Measurements from ENCODE around the gene SYNE4. TPM values are rescaled to one million over a fixed set of nuclear protein-coding genes. Genes with fewer than 3 reads are reported as not detected.

Gene SYNE4
- total RNA-seq, 1 donor from 2014 or later = 2.9 TPM

DNA sequence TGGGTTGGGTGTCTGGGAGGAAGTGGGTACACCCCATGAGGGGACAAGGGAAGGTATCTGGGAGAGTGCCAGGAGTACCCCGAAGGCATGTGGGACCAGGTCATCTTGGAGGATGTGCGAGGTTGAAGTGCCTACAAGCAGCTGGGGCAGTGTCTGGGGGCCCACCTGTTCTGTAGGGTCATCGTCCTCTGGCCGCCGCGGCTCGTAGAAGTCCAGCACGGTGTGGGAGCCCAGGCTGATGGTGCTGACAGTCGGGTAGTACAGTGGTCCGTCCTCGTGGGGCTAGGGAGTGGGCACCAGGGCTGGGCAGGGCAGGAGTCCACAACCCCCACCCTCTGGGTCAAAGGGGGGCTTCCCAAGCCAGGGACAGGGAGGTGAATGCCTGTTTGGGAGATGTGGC lies 1.8 kb upstream of the SYNE4 start:
- Mint-ChIP-seq H3K9me3 (no peaks in the 10 kb centered on the region), H3K36me3 (ENCODE audit: low read depth) (peaks cover 16% of the 10 kb centered on the region), H3K27me3 (no peaks in the 10 kb centered on the region), H3K4me3 (peak overlapping the region; percentile 8), H3K4me1 (peaks cover 37% of the 10 kb centered on the region), H3K27ac (no peak overlapping the region)
- intact Hi-C loops (cut with micrococcal nuclease) = no loop called here
- DNase-seq = no peak

DNA sequence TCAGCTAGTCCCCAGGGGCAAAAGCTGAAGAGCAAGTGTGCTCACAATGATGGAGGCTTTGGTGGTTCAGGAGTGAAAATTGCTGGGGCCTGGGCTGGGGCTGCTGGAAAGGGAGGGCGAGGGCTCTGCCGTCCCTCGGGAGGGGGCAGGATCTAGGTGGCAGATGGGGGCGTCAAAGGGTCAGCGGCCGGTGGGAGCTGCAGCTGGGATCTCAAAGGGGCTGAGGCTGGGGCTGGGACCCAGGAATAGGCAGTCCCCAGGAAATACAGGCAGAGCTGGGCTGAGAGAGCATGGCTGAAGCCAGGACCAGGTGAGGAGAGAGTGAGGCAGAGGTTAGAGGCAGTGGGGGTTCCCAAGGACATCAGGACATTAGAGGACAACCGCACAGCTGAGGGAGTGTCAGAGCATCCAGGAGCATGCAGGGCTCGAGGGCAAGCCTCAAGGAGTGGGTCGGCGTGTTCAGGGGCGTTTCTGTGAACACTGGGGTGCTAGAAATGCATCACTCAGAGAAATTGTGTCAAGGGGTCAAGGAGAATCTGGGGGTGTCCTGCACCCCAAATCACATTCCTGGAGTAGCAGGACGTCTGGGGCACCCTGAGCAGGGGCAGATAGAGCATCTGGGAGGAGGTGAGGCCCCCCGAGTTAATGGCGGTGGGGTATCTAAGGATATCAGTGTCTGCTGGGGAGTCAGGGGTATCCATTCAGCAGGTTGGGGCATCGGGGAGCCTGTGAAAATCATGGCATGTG lies 1.2 kb upstream of the SYNE4 start:
- H3K4me1 Mint-ChIP-seq = peaks cover 31% of the 10 kb centered on the region
- peak overlapping the region; percentile 76 for H3K27ac Mint-ChIP-seq
- H3K36me3 Mint-ChIP-seq (ENCODE audit: low read depth) = peaks cover 16% of the 10 kb centered on the region
- peak overlapping the region; percentile 78 for H3K4me3 Mint-ChIP-seq
- H3K27me3 Mint-ChIP-seq = no peaks in the 10 kb centered on the region
- DNase-seq = no peak
- intact Hi-C loops (cut with micrococcal nuclease) = no loop called here
- H3K9me3 Mint-ChIP-seq = no peaks in the 10 kb centered on the region

DNA sequence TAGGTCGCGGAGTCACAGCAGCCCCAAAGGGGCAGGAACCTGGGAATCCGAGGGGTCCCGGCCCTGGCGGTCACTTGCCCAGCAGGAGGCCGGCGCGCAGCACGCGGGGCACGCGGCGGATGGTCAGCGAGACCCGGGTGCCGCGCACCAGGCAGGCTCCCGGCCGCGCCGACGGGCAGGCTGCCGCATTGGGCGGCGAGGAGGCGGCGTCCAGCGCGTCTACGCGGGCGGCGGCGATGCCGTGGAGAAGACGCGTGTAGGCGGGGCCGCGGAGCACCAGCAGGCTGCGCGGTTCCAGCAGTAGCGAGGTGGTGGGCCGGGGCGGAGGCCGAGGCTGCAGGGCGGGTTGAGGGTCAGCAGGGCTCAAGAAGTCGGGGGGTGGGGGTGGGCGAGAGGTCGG lies 607 bp upstream of the SYNE4 start:
- peaks cover 13% of the 10 kb centered on the region for H3K36me3 Mint-ChIP-seq (ENCODE audit: low read depth)
- peak overlapping the region; percentile 76 for H3K27ac Mint-ChIP-seq
- H3K27me3 Mint-ChIP-seq = no peaks in the 10 kb centered on the region
- H3K9me3 Mint-ChIP-seq = no peaks in the 10 kb centered on the region
- peak overlapping the region; percentile 78 for H3K4me3 Mint-ChIP-seq
- peaks cover 26% of the 10 kb centered on the region for H3K4me1 Mint-ChIP-seq
- intact Hi-C loops (cut with micrococcal nuclease) = no loop called here
- peak; percentile 89 for DNase-seq

DNA sequence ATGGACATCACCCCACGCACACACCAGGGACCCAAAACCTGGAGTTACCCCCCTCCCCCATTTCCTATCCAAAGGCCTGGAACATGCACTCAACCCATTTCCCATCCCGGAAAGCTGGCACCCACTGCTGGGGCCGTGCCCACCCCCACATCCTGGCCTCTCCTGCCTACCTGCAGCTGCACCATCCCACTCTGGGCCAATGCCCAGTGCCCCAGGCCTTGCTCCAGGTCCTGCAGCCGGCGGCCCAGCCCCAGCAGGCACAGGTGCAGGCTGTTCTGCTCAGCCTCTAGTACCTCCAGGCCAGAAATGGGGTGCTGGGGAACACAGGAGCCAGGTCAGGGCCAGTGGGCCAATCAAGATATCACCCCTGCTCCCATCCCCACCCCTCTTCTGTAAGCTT lies 1.7 kb downstream of the SYNE4 start:
- no peak overlapping the region for H3K27ac Mint-ChIP-seq
- no peaks in the 10 kb centered on the region for H3K27me3 Mint-ChIP-seq
- peaks cover 15% of the 10 kb centered on the region for H3K36me3 Mint-ChIP-seq (ENCODE audit: low read depth)
- no peaks in the 10 kb centered on the region for H3K9me3 Mint-ChIP-seq
- intact Hi-C loops (cut with micrococcal nuclease) = no loop called here
- no peak for DNase-seq
- H3K4me3 Mint-ChIP-seq = no peak overlapping the region
- H3K4me1 Mint-ChIP-seq = peaks cover 17% of the 10 kb centered on the region

DNA sequence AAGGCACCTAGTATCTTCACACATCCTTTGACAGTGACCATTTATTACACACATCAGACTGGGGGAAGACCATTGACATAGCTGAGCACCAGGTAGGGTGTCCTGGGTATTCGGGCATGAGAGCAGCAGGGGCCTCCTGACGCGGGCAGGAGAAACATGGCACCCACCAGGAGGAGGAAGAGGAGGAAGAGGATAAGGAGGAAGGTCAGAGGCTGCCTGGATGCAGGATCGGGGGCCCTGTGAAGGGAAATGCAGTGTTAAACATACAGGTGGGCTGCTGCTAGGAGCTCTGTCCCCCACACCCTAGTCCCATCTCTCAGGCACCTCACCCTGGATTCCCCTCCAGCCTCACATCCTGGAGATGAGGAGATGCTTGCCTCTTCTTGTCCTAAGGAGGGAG lies 5.3 kb downstream of the SYNE4 start:
- Mint-ChIP-seq H3K9me3 (no peaks in the 10 kb centered on the region), H3K4me1 (peaks cover 11% of the 10 kb centered on the region), H3K36me3 (ENCODE audit: low read depth) (peaks cover 26% of the 10 kb centered on the region), H3K4me3 (no peak overlapping the region), H3K27me3 (no peaks in the 10 kb centered on the region), H3K27ac (no peak overlapping the region)
- intact Hi-C loops (cut with micrococcal nuclease) = no loop called here
- no peak for DNase-seq

DNA sequence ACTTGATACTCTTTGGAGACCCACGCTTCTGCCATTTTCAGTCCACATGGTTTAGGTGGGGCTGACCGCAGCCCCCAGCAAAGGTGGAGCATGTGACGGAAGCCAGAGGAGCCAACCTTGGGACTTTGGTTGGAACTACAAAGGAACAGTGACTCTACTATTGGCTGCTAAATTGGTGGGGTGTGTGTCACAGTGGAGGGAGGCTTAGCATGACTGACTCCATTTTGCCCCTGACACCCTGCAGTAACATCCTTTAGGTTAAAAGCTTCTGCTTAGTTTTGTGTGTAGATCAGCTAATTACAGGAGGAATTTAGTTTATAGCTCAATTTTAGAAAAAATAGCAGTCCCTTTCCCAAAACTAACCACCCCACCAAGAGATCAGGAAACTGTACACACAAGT lies 7.0 kb downstream of the SYNE4 start:
- no peak overlapping the region for H3K27ac Mint-ChIP-seq
- intact Hi-C loops (cut with micrococcal nuclease) = no loop called here
- H3K36me3 Mint-ChIP-seq (ENCODE audit: low read depth) = peaks cover 36% of the 10 kb centered on the region
- peaks cover 22% of the 10 kb centered on the region for H3K4me1 Mint-ChIP-seq
- H3K9me3 Mint-ChIP-seq = no peaks in the 10 kb centered on the region
- no peak for DNase-seq
- H3K27me3 Mint-ChIP-seq = no peaks in the 10 kb centered on the region
- H3K4me3 Mint-ChIP-seq = no peak overlapping the region

DNA sequence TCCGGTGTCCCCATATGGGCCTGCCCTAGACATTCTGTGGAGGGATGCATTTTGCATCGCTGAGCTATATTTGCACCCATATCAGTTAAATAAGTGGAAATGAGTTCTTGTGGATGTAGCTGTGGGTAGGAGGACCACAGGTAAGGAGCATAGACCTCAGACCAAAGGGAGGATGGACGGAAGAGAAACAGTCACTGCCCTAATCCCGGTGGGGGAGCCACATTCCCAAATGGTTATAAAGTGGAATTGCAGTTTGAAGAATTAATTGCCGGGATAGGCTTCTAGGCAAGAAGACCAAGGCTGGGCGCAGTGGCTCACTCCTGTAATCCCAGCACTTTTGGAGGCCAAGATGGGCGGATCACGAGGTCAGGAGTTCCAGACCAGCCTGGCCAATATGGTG lies 11.8 kb downstream of the SYNE4 start:
- H3K27ac Mint-ChIP-seq = peak overlapping the region; percentile 41
- no peak for DNase-seq
- peak overlapping the region; percentile 92 for H3K4me3 Mint-ChIP-seq
- intact Hi-C loops (cut with micrococcal nuclease) = loop anchor here (5.0 kb wide), 3 partner anchors 39 to 131 kb away; partner anchors contain the start of genes THAP8 and WDR62
- peaks cover 32% of the 10 kb centered on the region for H3K36me3 Mint-ChIP-seq (ENCODE audit: low read depth)
- no peaks in the 10 kb centered on the region for H3K27me3 Mint-ChIP-seq
- H3K4me1 Mint-ChIP-seq = peaks cover 34% of the 10 kb centered on the region
- no peaks in the 10 kb centered on the region for H3K9me3 Mint-ChIP-seq

DNA sequence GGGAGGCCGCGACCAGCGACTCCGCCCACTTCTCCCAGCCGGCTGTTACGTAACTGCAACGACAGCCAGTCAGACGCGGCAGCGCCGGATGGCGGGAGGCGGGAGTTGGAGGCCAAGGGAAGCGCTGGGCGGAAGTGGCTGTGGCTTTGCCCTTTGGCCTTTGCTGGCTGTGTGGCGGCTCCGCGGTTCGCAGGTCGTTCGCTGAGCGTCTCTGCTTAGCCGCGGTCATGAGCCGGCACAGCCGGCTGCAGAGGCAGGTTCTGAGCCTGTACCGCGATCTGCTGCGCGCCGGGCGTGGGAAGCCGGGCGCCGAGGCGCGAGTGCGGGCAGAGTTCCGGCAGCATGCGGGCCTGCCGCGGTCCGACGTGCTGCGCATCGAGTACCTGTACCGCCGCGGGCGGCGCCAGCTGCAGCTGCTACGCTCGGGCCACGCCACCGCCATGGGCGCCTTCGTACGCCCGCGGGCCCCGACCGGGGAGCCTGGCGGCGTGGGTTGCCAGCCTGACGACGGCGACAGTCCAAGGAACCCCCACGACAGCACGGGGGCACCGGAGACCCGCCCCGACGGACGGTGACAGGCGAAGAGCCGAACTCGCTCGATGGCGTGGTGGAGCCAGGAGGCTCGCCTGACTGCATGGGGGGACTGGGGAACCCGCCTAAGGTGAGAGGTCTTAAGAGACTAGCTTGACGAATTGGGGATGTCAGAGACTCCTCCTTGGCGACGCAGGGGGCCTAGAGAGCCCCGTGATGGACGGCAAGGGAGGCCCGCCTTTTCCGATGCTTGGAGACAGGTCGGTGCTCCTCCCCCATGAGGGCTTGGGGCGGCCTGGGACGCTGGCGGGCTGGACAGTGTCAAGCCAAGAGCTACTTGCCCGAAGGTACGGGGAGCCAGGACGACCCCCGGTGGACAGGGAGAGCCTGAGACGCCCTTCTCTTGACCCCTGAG lies 13.3 kb downstream of the SYNE4 start, which contains the start of gene SDHAF1:
Gene SDHAF1, plus strand, starts transcription at position 141 of the 946 bp plus-strand sequence. Its CDS starts 87 bp downstream, at position 228.
- Mint-ChIP-seq H3K27ac (peak within 1 kb of the TSS; percentile 92), H3K36me3 (ENCODE audit: low read depth) (peaks cover 20% of the 10 kb centered on the region), H3K4me3 (peak within 1 kb of the TSS; percentile 92), H3K9me3 (no peaks in the 10 kb centered on the region), H3K4me1 (peaks cover 31% of the 10 kb centered on the region), H3K27me3 (no peaks in the 10 kb centered on the region)
- DNase-seq = peak; percentile 98
- intact Hi-C loops (cut with micrococcal nuclease) = loop anchor here (1.0 to 5.0 kb wide), 4 partner anchors 19 to 132 kb away; partner anchors contain the start of genes ALKBH6, THAP8 and WDR62

DNA sequence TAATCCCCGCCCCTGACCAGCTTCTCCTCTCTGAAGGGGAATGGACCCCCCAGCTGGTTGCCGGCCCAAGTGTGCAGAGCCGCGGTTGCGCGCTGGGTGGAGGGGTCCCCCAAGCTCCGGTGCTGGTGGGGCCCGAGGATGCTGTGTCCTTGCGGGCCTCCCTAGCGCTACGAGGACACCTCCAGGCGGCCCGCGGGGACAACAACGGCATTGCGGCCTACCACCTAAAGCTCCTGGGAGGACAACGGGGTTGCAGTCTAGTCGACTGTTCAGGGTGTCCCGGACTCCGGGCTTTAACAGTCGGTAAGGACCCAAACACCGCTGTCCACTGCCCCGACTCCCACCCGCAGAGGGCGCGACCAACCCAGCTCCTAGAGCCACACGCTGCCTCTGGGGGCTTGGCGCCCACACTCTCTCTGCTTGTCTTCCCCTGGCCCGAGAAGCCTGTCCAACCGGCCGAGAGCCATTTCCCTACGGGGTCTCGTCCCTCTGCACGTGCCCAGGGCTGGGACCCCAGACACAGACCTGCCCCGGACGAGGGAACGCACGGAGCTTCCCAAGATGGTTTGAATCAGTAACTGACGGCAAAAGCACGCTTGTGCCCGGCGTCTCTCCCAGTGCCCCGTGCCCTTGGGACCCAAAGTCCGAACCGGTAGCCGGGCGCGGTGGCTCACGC lies 14.6 kb downstream of the SYNE4 start:
- H3K4me1 Mint-ChIP-seq = peaks cover 27% of the 10 kb centered on the region
- DNase-seq = peak; percentile 70
- H3K4me3 Mint-ChIP-seq = peak overlapping the region; percentile 92
- no peaks in the 10 kb centered on the region for H3K27me3 Mint-ChIP-seq
- no peaks in the 10 kb centered on the region for H3K9me3 Mint-ChIP-seq
- intact Hi-C loops (cut with micrococcal nuclease) = no loop called here
- H3K27ac Mint-ChIP-seq = peak overlapping the region; percentile 75
- H3K36me3 Mint-ChIP-seq (ENCODE audit: low read depth) = peaks cover 16% of the 10 kb centered on the region

DNA sequence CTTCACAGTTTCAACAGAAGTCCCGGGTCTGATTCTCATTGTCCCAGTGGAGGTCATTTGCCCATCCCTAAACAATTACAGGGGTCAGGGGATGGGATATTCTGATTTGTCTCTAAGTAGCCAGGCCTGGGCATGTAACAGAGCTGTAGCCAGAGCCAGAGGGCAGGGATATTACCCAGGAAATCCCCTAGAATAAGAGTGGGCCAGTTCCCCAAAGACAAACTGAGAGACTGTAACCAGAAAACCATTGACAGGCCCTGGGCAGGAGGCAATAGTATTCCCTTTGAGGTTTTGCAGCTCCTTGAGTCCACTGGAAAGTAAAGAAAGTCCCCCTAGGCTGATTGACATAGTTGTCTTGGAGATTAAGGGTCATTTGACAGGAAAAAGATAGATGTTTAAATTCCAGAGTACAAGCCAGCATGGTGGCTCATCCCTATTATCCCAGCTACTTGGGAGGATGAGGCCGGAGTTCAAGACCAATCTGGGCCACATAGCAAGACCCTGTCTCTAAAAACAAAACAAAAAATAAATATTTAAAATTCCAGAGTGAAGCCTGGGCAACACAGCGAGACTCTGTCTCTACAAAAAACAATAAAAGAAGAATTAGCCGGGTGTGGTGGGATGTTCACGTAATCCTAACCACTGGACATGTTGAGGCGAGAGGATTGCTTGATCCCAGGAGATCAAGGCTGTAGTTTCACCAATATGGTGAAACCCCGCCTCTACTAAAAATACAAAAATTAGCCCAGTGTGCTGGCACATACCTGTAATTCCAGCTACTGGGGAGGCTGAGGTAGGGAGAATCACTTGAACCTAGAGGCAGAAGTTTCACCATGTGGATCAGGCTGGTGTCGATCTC lies 15.5 kb downstream of the SYNE4 start:
- H3K27me3 Mint-ChIP-seq = peaks cover 8% of the 10 kb centered on the region
- no peak for DNase-seq
- no peaks in the 10 kb centered on the region for H3K9me3 Mint-ChIP-seq
- H3K27ac Mint-ChIP-seq = peak overlapping the region; percentile 3
- intact Hi-C loops (cut with micrococcal nuclease) = no loop called here
- H3K4me1 Mint-ChIP-seq = peaks cover 27% of the 10 kb centered on the region
- H3K4me3 Mint-ChIP-seq = no peak overlapping the region
- H3K36me3 Mint-ChIP-seq (ENCODE audit: low read depth) = peaks cover 14% of the 10 kb centered on the region

DNA sequence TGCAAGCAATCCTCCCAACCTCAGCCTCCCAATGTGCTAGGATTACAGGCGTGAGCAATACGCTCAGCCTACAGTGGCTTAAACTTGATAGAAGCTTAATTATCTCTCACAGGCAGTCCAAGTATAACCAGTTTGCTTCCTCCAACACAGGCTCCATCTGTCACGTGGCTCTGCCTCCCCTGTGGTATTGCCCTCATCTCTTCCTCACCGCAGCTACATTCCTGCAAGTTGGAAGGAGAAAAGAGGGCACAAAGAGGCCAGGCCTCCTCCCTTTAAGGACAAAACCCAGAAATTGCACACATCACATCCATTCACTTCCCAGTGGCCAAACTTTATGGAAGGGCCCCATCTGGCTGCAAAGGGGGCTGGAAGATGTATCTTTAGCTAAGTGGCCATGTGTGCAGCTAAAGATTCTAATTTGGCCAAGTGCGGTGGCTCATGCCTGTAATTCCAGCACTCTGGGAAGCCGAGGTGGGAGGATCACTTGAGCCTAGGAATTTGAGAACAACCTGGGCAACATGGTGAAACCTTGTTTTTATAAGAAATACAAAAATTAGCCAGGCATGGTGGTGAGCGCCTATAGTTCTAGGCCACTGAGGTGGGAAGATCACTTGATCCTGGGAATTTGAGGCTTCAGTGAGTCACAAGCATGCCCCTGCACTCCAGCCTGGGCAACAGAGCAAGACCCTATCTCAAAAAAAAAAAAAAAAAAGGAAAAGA lies 16.7 kb downstream of the SYNE4 start:
- H3K4me1 Mint-ChIP-seq = peaks cover 20% of the 10 kb centered on the region
- no peak overlapping the region for H3K27ac Mint-ChIP-seq
- H3K27me3 Mint-ChIP-seq = peaks cover 14% of the 10 kb centered on the region
- DNase-seq = no peak
- no peaks in the 10 kb centered on the region for H3K9me3 Mint-ChIP-seq
- no peak overlapping the region for H3K4me3 Mint-ChIP-seq
- H3K36me3 Mint-ChIP-seq (ENCODE audit: low read depth) = peaks cover 6% of the 10 kb centered on the region
- intact Hi-C loops (cut with micrococcal nuclease) = no loop called here

Data from activated CD4-positive, alpha-beta T cell treated with anti-CD3 and anti-CD28 coated beads, Interleukin-2, amount 10 ng/mL, durations not matched to agents 24 days and 14 days (primary cell).